HG03439 (cell line): Measurements from ENCODE around the gene U2SURP.
"Not testable (repeated sequence)": the region's sequence is repeated elsewhere in the genome, so short reads cannot be mapped to it uniquely, and the experiment has no call there.

ENCODE experiments used
- ATAC-seq: cut with Tn5 transposase; IDR thresholded peaks from one replicate; pipeline ENCODE4 v1.9.1; 2021; ENCODE audit warnings: mild to moderate bottlenecking, moderate library complexity; ENCODE audit not compliant: unreplicated experiment

Gene U2SURP

DNA sequence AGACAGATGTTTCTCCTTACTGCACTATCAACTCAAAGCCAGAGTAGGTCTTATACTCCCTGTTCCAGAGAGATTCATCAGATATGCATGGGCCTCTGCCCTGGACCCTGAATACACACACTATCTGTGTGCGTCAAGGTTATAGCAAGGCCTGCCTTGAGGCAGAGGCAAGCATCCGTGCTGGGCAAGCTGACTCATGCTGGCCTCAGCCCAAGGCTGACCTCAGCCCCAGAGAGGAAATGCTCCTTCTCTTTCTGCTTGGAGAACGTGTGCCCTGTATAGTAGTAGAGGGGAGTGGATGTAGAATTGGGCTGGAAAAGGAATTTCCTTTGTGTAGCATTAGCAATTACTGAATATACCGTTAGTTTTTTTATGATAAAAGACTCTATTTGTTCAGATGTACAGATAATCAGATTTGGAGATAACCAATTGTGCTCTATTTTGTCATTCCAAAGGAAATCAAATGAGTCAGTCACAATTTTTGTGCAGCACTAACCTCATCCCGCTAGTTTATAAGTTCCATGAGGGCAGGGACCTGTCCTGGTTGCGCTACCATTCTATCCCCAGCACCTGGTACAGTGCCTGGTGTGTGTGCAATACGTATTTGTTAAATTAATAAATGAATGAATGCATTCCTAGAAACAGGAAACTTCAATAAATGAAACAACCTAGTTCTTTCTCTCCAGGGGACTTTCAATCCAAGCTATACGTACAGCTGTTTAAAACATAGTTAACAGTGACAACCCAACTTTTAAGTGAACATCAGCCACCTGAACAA lies 24.6 kb upstream of the U2SURP start:
- ATAC-seq = no peak

DNA sequence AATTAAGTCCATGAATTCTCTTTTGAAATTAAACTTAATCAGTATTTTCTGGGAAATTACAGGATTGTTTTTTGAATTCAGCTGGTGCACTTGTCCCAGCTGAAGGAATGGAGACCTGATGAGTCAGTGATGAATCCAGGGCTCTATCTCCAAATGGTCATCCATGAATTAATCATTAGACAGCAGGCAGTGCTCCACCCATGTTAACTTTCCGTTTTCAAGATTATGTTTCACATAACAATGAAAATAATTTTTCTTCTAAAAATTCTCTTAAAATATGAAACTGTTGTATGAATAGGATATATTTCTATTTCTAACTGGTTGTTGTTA lies 24.0 kb upstream of the U2SURP start:
- ATAC-seq = no peak

DNA sequence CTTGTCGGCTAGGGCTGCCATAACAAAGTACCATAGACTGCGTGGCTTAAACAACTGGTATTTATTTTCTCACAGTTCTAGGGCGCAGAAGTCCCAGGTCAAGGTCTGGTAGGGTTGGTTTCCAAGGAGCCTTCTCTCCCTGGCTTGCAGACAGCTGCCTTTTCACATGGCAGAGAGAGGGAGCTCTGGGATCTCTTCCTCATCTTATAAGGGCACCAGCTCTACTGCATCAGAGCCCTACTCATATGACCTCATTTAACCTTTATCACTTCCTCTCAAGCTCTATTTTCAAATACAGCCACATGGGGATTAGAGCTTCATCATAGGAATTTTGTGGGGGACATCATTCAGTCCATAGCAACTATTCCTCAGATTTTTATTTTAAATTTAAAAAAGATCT lies 20.3 kb upstream of the U2SURP start:
- no peak for ATAC-seq

DNA sequence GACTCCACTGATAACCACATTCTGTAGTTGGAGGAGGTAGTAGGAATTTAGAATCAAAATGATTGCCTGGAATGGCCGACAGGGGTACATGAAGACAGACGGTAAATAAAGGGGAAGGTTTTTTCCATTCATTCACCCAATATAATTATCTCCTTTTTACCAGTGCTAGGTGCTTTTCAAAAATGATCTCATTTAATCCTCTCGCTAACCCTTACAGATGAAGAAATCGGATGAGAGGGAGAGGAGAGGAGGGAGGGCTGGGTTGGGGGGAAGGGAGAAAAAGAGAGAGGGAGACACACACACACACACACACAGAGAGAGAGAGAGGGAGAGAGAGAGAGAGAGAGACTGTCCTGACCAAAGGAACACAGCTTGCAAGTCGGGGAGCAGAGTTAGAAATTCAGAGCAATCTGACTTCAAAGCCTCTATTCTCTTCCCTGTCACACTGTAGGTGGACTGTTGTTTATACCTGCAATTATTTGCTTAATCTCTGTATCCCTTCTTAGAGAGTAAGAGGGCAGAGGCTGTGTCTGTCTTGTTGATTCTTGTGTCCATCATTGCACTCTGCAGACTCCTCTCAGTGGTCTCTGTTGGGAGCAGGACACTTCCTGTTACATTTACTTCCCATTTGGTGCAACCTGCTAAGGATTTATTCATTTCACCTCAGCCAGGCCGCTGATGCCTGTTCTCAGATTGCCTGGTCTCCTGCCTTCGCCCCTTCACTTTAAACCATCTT lies 19.2 kb upstream of the U2SURP start:
- no peak for ATAC-seq

DNA sequence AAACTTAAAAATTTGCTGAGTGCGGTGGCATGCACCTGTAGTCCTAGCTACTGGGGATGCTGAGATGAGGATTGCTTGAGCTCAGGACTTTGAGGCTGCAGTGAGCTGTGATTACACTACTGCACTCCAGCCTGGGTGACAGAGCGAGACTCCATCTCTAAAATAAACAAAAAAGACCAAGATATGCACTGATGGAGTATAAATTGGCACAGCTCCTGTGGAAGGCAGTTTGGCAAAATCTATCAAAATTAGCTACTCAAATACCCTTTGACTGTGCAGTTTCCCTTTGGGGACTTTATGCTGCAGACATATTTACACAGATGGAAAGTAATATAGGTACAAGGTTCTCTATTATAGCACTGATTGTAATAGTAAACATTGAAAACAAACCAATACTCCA lies 18.1 kb upstream of the U2SURP start:
- ATAC-seq = no peak

DNA sequence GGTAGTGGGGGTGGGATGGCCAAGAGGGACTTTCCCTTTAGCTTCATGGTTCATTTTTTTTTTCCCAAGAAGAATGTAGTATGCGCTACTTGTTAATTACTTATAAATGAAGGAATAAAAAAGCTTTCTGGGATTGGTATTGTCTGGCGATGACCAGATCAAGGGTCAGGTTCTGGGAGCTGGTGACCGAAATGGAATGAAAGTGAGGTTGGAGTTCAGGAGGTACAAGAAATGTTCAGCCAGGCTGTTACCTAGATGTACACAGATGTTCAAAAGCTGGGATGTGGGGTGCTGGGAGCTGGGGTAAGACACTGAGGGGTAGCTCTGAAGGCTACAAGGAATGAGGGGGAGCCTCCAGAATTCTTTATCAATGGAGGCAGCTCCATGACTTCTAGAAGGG lies 17.1 kb upstream of the U2SURP start:
- no peak for ATAC-seq

DNA sequence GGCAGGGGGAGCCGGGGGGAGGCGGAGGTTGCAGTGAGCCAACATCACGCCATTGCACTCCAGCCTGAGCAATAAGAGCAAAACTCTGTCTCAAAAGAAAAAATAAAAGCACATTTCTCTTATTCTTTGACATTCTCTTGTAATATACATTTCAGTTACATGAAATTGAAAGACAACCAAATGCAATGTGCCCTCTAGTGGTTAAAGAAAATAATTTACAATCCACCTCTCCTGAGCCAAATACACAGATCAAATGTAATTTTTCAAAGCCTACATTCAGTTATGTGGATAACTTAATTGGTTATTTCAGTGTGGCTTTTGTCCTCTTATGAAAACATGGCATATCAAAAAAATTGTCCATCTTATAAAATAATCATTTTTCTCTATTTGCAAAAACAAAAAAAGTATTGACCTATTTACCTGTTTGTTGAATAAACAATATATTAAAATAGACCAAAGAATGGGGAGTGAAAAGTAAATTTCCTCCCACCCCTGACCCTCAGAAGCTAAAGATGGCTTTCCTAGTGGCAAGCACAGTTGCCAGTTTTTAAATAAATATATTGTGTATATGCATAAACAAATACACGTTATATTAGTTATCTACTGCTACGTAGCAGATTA lies 14.2 kb upstream of the U2SURP start:
- ATAC-seq = peak; percentile 50

DNA sequence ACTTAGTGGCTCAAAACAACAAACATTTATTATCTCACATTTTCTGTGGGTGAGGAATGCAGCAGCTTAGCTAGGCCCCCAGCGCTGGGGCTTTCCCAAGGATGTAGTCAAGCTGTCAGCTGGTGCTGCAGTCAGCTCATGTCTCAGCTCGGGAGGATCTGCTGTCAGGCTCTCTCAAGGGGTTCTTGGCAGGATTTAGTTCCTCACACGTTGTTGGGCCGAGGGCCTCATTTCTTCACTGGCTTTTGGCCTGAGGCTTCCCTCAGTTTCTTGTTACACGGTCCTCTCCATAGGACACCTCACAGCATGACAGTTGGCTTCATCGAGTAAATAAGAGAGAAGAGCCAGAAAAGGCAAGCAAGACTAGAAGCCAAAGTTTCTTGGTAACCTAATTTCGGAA lies 13.7 kb upstream of the U2SURP start:
- ATAC-seq = no peak

DNA sequence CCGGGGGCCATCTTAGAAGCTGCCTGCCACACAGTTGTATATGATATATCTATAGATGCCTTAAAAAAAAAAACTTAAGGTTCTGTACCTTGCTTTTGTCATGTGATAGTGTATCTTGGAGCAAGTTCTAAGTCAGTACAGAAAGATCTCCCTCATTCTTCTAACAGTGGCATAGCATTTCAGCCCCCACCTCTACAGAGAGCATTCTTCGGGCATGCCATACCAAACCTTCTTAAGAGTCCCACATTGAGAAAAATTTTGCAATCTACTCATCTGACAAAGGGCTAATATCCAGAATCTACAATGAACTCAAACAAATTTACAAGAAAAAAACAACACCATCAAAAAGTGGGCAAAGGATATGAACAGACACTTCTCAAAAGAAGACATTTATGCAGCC lies 13.1 kb upstream of the U2SURP start:
- not testable (repeated sequence) for ATAC-seq

DNA sequence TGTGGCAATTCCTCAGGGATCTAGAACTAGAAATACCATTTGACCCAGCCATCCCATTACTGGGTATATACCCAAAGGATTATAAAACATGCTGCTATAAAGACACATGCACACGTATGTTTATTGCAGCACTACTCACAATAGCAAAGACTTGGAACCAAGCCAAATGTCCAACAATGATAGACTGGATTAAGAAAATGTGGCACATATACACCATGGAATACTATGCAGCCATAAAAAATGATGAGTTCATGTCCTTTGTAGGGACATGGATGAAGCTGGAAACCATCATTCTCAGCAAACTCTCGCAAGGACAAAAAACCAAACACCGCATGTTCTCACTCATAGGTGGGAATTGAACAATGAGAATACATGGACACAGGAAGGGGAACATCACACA lies 12.5 kb upstream of the U2SURP start:
- not testable (repeated sequence) for ATAC-seq

DNA sequence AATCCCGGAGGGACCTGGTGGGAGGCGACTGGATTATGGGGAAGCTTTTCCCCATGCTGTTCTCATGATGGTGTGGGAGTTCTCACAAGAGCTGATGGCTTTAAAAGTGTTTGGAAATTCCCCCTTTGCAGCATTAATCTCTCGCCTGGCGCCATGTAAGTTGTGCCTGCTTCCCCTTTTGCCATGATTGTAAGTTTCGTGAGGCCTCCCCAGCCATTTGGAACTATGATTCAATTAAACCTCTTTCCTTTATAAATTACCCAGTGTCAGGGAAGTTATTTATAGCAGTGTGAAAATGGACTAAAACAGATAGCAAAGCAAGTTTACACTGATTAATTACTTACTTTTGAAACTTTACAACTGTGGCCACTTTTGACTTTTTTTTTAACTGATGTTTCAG lies 10.6 kb upstream of the U2SURP start:
- no peak for ATAC-seq

DNA sequence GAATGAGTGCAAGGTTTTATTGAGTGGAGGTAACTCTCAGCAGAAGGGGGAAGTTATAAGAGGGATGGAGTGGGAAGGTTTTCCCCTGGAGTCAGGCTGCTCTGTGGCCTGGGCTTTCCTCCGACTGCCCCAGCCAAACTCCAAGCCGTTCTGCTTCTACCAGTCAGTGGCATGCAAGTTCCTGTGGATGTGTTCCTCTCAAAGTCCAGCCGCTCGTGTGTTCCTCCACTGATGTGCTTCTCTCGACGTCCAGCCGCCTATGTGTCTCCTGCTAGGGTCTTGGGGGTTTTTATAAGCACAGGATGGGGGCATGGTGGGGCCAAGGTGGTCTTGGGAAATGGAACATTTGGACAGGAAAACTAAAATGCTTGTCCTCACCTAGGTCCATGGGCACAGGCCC lies 9.0 kb upstream of the U2SURP start:
- ATAC-seq = no peak

DNA sequence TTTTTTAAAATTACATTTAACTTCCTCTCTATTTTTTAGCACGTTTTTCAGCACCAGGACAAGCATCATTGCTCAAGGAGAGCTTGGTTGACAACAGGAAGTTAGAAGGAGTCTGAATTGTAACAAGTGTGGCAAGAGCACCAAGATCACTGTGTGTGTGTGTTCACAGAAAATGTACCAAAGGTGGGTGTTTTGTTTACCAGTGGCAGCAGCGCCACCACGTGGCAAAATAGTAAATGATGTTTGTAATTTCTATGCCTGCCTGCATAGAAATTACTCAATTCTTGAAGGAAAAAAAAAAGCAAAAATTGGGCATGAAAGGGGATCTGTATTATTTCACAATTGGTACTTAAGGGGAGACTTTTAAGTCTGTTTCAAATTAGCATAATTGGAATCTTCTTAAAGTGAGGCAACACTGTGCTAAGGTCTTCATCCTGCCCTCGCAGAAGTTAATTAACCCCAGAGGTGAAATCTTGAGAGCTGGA lies 7.4 kb upstream of the U2SURP start:
- ATAC-seq = peak; percentile 61

DNA sequence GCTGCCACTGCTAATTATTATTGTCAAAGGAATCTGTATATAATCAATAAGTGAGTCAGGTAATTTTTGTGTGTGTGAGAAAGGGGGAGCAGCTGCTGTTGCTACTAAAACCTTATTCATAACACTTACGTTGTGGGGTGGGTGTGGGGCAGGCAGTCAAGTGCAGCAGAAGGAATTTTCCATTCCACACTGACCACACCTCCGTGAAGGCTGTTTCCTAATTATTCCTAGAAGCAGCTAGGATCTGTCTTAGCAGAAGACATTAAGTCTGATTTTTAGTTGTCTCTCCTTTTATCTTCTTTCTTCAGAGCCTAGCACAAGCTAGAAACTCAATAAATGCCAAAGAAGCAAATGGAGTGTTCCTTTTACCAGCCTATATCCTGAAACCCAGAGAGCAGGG lies 4.0 kb upstream of the U2SURP start:
- no peak for ATAC-seq

DNA sequence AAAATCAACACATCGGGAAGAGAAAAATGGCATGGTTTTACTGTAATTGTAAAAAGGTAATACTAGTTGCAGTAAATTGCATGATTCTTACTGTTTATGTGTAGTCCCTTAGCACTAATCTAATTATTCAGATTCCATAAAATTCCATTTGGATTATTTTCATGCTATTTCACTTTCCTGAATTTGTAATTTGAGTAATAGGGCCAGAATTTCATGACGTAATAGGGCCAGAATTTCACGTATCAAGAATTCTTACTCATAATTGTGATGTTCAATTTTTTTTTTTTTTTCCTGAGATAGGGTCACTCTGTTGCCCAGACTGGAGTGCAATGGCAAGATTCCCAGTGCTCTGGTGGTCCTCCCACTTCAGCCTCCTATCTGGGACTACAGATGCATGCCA lies 2.9 kb upstream of the U2SURP start:
- no peak for ATAC-seq

DNA sequence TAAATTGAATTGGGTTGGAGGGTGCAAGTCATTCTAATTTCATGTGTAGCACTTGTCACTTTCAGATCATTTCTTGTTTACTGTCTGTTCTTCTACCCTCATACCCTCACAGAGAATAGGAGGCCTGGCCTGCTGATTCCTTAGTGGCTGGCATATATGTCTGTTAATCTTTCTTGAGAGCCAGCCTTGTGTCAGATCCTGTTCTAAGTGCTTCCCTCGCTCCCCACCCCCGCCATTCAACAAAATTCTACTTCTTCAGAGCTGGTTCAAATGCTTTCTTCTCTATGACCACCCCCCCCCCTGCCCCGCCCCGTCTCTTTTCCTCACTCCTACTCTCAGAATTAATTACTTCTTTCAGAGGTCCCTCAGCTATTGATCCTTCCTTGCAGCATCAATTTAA lies 1.5 kb upstream of the U2SURP start:
- no peak for ATAC-seq

DNA sequence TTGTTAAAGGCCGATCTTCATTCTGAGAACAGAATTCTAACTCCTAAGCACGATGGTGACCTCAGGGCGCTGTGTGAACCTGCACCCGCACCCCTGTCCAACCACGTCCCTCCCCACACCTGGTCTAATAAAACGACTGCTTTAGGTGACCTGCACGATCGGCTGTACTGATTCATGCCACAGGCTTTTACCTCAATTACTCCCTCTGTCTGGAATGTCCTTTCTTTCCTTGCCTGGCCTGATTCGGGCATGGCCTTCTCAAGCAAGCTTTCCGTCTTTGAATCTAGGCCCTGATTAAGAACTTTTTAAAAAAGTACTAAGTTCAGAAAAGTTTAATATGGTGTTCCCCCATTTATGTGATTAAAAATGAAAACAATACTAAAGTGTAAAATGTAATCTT lies 842 bp upstream of the U2SURP start:
- no peak for ATAC-seq

DNA sequence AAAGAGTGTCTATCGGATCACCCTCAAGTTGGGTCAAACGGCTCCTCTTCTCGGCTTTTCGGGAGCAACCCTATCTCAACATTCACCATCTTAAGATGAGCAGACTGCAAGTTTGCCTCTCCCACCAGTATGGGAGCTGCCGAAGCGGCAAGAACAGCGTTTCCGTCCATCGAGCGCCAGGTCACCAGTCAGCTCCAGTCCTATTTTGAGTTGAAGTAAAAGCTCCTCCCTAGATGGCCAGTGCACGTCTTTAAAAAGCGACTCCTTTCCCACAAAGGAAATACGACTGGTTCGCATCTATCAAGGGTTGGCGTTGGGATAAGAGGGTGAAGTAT lies 369 bp upstream of the U2SURP start:
- ATAC-seq = peak; percentile 65

DNA sequence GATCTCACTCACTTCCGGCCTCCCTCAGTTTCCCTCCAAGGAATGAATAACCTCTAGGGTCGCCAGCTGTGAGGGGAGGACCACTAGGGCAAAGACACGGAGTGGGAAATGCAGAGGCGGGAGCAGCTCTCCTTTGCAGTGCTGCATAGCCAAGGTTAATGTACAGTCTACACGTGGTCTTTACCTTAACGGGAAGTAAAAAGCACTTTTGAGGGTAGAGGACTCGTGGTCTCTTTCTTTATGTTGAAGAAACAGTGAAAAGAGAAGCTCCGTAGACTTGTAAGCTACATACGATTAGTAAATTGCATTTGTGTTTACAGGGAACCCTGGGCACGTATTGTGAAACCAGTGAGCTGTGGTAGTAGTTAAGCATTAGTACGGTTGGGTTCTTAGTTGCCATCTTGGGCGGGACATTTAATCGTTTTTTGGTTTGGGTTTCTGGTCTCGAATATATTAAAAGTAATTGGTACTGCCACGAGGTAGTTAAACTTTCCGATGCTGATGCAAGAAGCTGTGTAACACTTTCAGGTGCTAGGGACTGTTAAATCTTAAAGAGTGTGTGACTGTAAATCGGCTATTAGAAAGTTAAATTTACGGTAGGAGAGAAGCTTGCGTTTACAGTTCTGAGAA lies 828 bp downstream of the U2SURP start:
- ATAC-seq = peak; percentile 22

DNA sequence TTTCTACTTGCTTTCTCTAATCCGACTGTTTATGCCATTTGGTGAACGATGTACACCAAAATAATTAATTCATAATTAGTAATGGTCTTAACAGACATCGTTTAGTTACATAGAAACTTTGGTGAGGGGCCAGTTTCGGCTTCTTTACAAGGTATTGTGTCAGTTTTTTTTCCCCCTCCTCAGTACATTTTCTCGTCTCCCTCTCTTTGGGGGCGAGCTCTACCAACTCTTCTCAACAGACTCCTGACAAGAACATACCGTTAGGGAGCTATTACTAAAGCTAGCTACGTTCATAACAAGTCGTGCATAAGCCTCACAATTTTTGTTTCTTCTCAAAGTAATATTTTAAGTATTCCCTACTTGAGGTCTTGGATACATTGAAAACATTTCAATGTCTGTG lies 1.4 kb downstream of the U2SURP start:
- no peak for ATAC-seq

DNA sequence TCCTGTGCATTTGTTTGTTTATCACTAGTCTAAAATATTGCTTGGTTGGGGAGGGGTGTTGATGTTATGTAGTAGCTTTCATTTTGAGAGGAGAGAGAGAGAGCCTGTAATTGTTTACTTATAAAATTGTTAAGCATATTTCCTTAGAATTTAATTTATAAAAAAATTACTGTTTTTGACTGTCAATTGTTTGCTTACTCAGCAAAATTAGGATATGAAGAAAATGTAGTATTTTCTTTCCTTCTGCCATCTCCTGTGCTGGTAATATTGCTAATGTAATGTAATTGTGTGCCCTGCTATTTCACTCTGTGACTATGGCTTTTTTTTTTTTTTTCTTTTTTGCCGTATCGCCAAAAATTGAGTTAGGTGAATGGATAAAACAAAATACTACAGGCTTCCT lies 3.5 kb downstream of the U2SURP start:
- ATAC-seq = no peak

DNA sequence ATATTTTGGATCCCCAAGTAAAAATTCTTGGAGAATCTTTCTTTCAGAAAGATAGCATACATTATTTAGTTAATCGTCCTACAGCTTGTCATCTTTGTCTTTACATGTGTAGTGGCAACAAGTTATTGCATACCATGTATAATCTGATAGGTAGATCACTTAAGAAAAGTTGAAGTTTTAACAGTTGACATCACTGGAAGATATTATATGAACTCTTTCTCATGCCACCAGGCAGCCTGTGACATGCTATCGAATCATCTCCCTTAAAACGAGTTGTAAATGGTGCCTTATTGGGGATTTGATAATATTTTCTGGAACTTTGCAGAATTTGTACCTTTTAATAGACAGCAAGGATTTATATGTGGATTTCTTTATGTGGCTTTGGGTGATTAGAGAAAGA lies 8.7 kb downstream of the U2SURP start:
- ATAC-seq = no peak
